Mucosa of stomach (tissue), 1 donor: ENCODE data around the gene MACF1.
A peak's percentile ranks its signal among the peaks of the same experiment; 100 is the strongest.

Experiments used
- H3K27me3 ChIP-seq: one replicate; pipeline ENCODE4 v1.7.0; 2013; ENCODE audit warnings: mild to moderate bottlenecking, low read length; ENCODE audit not compliant: control insufficient read depth, insufficient read depth
- H3K36me3 ChIP-seq: one replicate; pipeline ENCODE4 v1.7.0; 2013; ENCODE audit warnings: low read length; ENCODE audit not compliant: control insufficient read depth, insufficient read depth
- H3K4me1 ChIP-seq: one replicate; pipeline ENCODE4 v1.7.0; 2013; ENCODE audit warnings: mild to moderate bottlenecking, low read length; ENCODE audit not compliant: control insufficient read depth, insufficient read depth
- H3K4me3 ChIP-seq: one replicate; pipeline ENCODE4 v1.7.0; 2013; ENCODE audit warnings: low read length
- H3K9ac ChIP-seq: one replicate; pipeline ENCODE4 v1.7.0; 2013; ENCODE audit warnings: mild to moderate bottlenecking, low read length, moderate library complexity
- H3K9me3 ChIP-seq: one replicate; pipeline ENCODE4 v1.7.0; 2013; ENCODE audit warnings: mild to moderate bottlenecking, low read length, moderate library complexity; ENCODE audit not compliant: control insufficient read depth
- donor health status: Pancreatic carcinoma.

Gene MACF1

GRCh38 chr1:39398278-39399021 lies 194.0 kb downstream of the MACF1 start:
- peaks cover 46% of the 10 kb centered on the region for H3K4me1 ChIP-seq
- no peaks in the 10 kb centered on the region for H3K9me3 ChIP-seq
- no peaks in the 10 kb centered on the region for H3K36me3 ChIP-seq
- no peaks in the 10 kb centered on the region for H3K27me3 ChIP-seq
- H3K9ac ChIP-seq = peak overlapping the region; percentile 75
- no peak overlapping the region for H3K4me3 ChIP-seq

- H3K4me1 ChIP-seq = peaks cover 20% of the 10 kb centered on the region
- H3K9me3 ChIP-seq = no peaks in the 10 kb centered on the region
- H3K9ac ChIP-seq = no peak overlapping the region
- no peaks in the 10 kb centered on the region for H3K36me3 ChIP-seq
- H3K27me3 ChIP-seq = no peaks in the 10 kb centered on the region
- no peak overlapping the region for H3K4me3 ChIP-seq
Measured at GRCh38 chr1:39401106-39401505, 196.6 kb downstream of the MACF1 start.

- Histone ChIP-seq H3K4me1 (peaks cover 4% of the 10 kb centered on the region), H3K36me3 (no peaks in the 10 kb centered on the region)
Measured at GRCh38 chr1:39404876-39405275, 200.4 kb downstream of the MACF1 start.

GRCh38 chr1:39405358-39405757 lies 200.9 kb downstream of the MACF1 start:
- Histone ChIP-seq H3K27me3 (no peaks in the 10 kb centered on the region), H3K4me3 (no peak overlapping the region), H3K4me1 (peaks cover 6% of the 10 kb centered on the region), H3K36me3 (no peaks in the 10 kb centered on the region), H3K9ac (no peak overlapping the region), H3K9me3 (no peaks in the 10 kb centered on the region)

More at GRCh38 chr1:39404876-39405275, 200.4 kb downstream of the MACF1 start:
- Histone ChIP-seq H3K9me3 (no peaks in the 10 kb centered on the region), H3K4me3 (no peak overlapping the region), H3K9ac (no peak overlapping the region), H3K27me3 (no peaks in the 10 kb centered on the region)

GRCh38 chr1:39406533-39407450 lies 202.3 kb downstream of the MACF1 start:
- H3K36me3 ChIP-seq = no peaks in the 10 kb centered on the region
- H3K4me1 ChIP-seq = peaks cover 18% of the 10 kb centered on the region
- no peaks in the 10 kb centered on the region for H3K9me3 ChIP-seq
- H3K9ac ChIP-seq = no peak overlapping the region
- H3K4me3 ChIP-seq = no peak overlapping the region
- no peaks in the 10 kb centered on the region for H3K27me3 ChIP-seq

GRCh38 chr1:39407510-39407895 lies 203.0 kb downstream of the MACF1 start:
- Histone ChIP-seq H3K36me3 (peaks cover under 1% of the 10 kb centered on the region), H3K4me3 (no peak overlapping the region), H3K9me3 (no peaks in the 10 kb centered on the region), H3K4me1 (peaks cover 22% of the 10 kb centered on the region), H3K27me3 (no peaks in the 10 kb centered on the region), H3K9ac (peak overlapping the region; percentile 70)

- Histone ChIP-seq H3K36me3 (peaks cover 4% of the 10 kb centered on the region), H3K9me3 (no peaks in the 10 kb centered on the region), H3K9ac (peak overlapping the region; percentile 70), H3K4me3 (peak overlapping the region; percentile 17), H3K27me3 (no peaks in the 10 kb centered on the region), H3K4me1 (peaks cover 22% of the 10 kb centered on the region)
Measured at GRCh38 chr1:39407896-39408640, 203.6 kb downstream of the MACF1 start.

GRCh38 chr1:39408641-39409054 lies 204.2 kb downstream of the MACF1 start:
- Histone ChIP-seq H3K4me3 (no peak overlapping the region), H3K4me1 (peaks cover 22% of the 10 kb centered on the region), H3K27me3 (no peaks in the 10 kb centered on the region), H3K9me3 (no peaks in the 10 kb centered on the region), H3K36me3 (peaks cover 4% of the 10 kb centered on the region), H3K9ac (peak overlapping the region; percentile 70)

- H3K4me1 ChIP-seq = peaks cover 22% of the 10 kb centered on the region
Measured at GRCh38 chr1:39409055-39409816, 204.7 kb downstream of the MACF1 start.

GRCh38 chr1:39410915-39411436 lies 206.5 kb downstream of the MACF1 start:
- Histone ChIP-seq H3K4me1 (peaks cover 22% of the 10 kb centered on the region), H3K4me3 (no peak overlapping the region), H3K27me3 (no peaks in the 10 kb centered on the region), H3K9me3 (no peaks in the 10 kb centered on the region), H3K9ac (no peak overlapping the region), H3K36me3 (peaks cover 4% of the 10 kb centered on the region)

More at GRCh38 chr1:39409055-39409816, 204.7 kb downstream of the MACF1 start:
- H3K4me3 ChIP-seq = peak overlapping the region; percentile 32
- H3K9ac ChIP-seq = peak overlapping the region; percentile 53
- H3K9me3 ChIP-seq = no peaks in the 10 kb centered on the region
- H3K36me3 ChIP-seq = peaks cover 4% of the 10 kb centered on the region
- no peaks in the 10 kb centered on the region for H3K27me3 ChIP-seq
